Skin epidermis (tissue), 12 donors: ENCODE data around the gene TEDC1.

Experiments used
- H3K27ac ChIP-seq, 21 experiments: fragments of 200-600 bp; sonication (generic) in 11 of 21; one replicate each; pipeline ENCODE4 v1.5.0; 2020; ENCODE audit warnings: mild to moderate bottlenecking in 3 of 21, inconsistent platforms in 2 of 21, moderate library complexity in 2 of 21
- H3K4me3 ChIP-seq, 7 experiments: fragments of 200-600 bp; sonication (generic) in 2 of 7; one replicate each; pipeline ENCODE4 v1.5.0; 2020; ENCODE audit warnings: inconsistent platforms in 2 of 7, mild to moderate bottlenecking in 2 of 7, moderate library complexity in 1 of 7

The TEDC1 gene

DNA sequence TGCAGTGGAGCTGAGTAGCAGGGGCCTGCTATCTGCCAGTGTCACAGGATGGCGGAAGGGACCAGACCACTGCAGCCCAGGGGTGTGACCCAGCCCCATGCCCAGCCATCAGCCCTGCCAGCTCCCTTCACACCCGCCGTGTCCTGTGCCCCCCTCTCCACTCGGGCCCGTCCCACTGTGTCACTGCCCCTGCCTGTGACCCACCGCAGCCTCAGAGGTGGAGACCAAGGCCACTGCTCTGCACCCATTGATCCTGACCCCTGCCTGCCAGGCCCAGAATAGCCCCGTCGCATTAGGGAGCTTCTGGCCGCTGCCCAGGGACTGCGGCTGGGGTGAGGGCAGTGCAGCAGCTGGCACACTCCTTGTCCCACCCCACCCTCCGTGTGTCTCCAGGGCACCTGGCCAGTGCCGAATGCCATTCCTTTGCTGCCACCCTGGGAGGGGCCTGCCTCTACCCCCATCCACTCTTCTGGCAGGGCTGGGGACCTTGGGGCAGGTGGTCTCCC lies 18.5 kb upstream of the TEDC1 start:
- Histone ChIP-seq H3K27ac (peak overlapping the region in 3 of 21 experiments; percentile 23 to 96 (median 25)), H3K4me3 (no peak overlapping the region)

DNA sequence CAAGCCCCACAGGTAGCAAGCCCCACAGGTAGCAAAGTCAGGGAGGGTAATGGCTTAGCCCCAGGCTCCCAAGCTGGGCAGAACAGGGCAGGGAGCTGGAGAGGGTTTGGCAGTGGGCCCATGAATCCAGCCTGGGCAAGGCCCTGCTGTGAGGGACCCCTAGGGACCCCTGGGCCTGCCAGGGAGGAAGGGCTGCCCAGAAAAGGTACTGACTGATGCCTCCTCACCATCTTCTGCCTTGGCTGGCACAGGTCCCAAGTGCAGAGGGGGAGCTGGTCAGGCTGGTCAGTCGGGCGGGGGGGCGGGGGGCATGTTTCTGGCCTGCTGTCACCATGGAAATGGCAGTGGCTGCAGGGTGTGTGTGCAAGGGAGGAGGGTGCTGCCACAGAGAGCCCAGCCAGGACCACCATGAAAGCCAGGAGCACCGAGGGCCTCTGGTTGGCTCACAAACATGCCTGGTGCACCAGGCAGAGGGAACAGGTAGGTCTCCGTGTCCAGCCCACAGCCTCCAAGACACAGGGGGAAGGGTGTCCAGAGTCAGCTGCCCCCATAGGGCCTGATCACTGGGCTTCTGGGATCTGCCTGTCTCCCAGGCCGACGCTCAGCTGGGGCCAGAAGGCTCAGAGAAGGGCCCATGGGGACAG lies 17.9 kb upstream of the TEDC1 start:
- peak overlapping the region in 19 of 21 experiments; percentile 34 to 96 (median 79) for H3K27ac ChIP-seq
- H3K4me3 ChIP-seq, result peak overlapping the region in 4 of 7 experiments; percentile 57 to 88 (median 68)

DNA sequence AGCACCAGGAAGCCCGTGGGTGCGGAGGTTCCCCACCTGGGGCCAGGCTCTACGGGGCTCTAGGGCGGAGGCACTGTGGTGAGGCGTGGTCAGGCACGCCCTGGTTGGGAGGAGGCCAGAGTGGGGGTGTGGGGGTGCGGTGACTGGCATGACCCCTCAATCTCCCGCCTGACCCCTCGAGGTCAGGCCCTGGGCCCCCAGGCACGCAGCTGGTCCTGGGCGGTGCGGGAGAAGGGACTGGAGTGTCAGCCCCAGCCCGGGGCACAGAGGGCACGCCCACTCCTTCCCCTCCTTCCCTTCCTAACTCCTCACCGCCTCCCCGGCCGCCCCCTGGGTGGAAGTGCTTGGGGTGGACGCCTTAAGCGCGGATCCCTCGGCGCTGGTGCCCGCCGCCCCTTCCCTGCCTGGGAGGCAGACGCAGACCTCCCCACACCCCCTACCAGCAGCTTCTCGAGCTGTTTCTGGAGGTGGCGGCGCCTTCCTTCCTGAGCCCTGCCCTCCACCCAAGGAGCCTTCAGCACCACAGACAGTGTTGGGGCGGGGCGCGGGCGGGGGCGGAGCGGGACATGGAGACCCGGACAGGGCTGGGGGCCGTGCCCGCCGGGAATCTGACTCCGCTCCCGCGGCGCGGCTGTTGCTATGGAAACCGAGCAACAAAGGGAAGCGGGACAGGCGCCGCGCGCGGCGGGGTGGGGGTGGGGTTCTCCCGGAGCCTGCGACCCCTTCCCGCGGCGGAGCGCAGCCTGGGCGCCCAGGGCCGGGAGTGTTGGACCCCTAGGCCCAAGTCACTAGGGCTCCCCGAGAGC lies 17.2 kb upstream of the TEDC1 start:
- peak overlapping the region; percentile 51 to 88 (median 57) for H3K4me3 ChIP-seq
- peak overlapping the region; percentile 34 to 96 (median 78) for H3K27ac ChIP-seq

DNA sequence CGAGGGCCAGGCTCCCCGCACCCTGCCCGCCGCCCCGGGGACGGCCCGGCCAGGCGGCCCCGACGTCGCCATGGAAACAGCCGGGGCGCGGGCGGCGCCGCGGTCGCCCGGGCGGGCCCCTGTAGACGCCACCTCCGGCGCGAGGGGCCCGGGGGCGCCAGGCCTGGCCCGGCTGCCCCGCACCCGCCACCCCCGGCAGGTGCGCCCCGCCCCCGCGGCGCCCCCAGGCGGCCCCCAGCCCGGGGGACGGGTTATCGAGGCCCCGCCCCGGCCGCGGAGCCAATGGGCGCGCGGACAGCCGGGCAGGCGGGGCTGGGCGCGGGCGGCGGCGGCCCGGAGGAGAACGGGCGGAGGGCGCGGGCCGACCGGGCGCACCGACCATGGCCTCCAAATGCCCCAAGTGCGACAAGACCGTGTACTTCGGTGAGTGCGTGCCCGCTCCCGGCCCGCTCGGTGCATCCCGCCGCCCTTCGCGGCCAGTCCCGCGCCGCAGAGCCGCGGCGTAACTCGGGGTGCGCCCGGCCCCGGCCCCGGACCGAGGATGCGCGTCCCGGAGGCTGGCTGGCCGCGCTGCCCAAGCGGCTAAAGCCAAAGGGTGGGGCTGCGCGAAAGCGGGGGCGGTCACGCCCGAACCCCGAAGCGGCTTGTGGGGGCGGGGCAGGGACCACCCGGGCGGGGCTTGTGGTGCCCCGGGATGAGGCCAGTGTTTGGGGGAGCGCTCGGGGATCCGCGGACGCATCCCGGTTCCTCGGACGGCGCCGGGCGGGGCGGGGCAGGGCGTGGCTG lies 16.4 kb upstream of the TEDC1 start, which contains the start of gene CRIP2:
Gene CRIP2 (plus strand): TSS at position 339 of the 786 bp plus-strand sequence. CDS start 42 bp downstream, at position 381.
- Histone ChIP-seq H3K27ac (peak within 1 kb of the TSS; percentile 75 to 98 (median 90)), H3K4me3 (peak within 1 kb of the TSS; percentile 57 to 88 (median 73))

DNA sequence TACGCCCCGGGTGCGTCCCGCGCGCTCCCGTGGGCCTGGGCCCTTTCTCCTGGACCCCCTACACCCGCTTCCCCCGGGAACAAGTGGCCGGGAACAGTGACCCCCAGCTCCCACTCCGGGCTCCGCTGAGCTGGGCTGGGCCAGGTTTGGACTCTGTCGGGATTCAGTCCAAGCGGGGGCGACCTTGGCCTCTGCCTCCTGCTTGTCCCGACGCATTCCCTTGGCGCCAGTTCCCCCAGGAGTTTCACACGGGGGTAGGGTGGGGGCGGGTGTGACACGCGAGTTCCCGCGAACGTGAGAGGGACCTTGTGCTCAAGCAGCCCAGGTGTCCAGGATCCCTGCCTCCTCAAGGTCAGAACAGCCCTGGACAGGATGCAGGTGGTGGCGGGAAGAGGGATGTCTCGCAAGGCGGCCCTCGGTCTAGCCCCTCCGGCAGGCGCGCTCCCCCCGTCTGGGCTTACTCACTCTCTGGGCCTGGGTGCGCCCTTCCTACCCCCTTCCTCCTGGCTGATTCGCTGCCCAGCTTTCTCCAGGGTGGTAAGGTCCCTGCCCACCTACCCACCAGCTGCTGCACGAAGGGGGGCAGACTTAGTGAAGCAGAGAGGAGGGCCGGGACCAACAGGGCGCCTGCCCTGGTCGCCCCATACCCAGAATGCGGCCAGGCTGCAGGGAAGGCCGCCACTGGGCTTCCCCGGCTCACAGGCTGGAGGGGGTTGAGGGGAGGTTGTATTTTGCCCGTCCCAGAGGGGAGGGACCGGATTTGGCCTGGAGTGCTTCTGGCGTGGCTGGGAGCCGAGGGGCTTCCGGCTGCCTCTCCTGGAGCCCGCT lies 15.6 kb upstream of the TEDC1 start:
- Histone ChIP-seq H3K27ac (peak overlapping the region; percentile 75 to 98 (median 90)), H3K4me3 (peak overlapping the region; percentile 57 to 88 (median 73))

DNA sequence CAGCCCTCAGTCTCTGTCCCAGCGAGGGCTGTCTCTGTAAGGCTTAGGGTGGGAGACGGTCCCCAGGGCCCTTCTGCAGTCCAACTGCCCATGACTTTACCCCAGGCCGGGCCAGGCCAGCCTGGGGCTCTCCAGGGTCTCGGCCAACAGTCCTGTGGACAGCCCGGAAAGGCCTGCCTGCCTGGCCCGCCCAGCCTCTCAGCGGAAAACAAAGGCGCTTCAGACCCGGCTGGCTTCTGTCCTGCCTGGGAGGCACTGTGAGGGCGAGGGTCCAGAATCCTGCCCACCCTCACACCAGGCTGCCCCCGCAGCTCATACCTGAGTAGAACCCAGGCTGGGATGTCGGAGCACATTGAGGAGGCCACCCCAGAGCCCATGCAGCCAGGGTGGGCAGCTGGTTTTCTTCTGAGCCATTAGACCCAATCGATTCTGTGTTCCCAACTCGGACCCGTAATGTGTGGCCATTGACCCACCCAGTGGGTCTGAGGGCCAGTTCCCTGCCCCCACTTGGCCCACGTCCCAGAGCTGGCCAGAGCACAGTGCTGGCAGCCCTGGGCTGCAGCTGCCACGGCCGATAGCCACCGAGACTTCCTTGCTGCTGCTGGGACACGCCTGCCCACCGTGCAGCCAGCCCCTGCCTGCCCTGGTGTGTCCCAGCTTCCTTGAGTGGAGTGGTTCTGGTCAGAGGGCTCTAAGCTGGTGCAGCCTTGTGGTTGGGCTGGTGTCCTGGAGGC lies 14.8 kb upstream of the TEDC1 start:
- H3K27ac ChIP-seq, result peak overlapping the region; percentile 75 to 98 (median 90)
- H3K4me3 ChIP-seq, result peak overlapping the region; percentile 57 to 88 (median 73)

DNA sequence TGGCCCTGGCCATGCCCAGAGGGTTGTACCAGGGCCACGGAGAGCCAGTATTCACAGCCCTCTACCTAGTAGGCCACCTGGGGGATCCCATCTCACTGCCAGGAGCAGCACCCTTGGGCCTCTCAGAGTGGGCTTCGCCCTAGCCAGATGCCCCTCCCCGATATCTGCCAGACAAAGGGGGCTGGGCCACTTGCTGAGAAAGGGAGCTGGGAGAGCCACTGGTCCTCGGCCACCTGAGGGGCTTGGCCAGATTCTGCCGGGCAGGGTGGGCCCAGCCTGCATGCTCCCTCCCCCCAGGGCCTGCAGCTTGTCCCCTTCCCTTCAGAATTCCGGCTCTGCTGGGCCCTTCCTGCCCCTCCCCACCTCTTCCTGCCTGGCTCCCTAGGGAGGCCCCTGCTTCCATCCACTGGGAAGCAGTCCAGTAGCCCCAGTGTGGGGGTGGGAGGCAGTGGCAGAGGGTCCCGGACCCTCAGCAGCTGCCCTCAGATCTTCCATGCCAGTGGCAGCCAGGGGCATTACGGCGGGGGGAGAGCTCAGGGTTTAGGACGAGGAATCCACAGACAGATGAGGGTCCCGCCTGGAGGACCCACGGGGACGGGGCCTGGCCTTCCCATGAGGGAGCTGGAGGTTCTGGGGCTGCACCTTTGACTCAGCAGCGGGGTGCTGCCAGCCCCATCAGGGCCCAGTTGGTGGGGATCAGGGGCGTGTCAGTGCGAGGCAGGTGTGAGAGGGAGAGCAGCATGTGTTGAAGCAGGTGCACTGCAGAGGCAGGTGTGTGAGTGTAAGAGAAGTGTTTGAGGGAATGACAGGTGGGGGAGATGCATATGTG lies 14.0 kb upstream of the TEDC1 start:
- Histone ChIP-seq H3K4me3 (peak overlapping the region; percentile 57 to 88 (median 73)), H3K27ac (peak overlapping the region in 20 of 21 experiments; percentile 75 to 98 (median 90))

DNA sequence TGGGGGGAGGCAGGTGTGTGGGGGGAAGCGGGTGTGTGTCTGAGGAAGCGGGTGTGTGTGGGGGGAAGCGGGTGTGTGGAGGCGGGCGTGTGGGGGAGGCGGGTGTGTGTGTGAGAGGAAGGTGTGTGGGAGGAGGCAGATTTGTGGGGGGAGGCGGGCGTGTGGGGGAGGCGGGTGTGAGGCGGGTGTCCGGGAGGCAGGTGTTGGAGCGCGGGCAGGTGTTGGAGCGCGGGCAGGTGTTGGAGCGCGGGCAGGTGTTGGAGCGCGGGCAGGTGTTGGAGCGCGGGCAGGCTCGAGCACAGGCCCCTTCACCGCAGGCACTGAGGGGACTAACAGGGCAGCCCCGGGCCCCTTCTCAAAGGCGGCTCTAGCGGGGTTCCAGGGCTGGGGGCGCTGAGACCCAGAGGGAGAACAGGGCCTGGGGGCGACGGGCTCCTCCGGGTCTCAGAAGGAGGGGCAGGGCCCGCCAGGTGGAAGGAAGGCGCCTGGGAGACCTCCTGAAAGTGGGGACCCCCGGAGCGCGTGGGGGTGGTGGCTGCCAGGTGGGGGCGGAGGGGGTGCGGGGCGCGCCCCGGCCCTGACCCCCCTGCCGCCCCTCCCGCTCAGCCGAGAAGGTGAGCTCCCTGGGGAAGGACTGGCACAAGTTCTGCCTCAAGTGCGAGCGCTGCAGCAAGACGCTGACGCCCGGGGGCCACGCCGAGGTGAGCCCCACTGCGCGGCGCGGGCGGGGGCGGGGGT lies 13.2 kb upstream of the TEDC1 start:
- Histone ChIP-seq H3K4me3 (peak overlapping the region in 1 of 7 experiments; percentile 7), H3K27ac (peak overlapping the region in 9 of 21 experiments; percentile 29 to 98 (median 83))

DNA sequence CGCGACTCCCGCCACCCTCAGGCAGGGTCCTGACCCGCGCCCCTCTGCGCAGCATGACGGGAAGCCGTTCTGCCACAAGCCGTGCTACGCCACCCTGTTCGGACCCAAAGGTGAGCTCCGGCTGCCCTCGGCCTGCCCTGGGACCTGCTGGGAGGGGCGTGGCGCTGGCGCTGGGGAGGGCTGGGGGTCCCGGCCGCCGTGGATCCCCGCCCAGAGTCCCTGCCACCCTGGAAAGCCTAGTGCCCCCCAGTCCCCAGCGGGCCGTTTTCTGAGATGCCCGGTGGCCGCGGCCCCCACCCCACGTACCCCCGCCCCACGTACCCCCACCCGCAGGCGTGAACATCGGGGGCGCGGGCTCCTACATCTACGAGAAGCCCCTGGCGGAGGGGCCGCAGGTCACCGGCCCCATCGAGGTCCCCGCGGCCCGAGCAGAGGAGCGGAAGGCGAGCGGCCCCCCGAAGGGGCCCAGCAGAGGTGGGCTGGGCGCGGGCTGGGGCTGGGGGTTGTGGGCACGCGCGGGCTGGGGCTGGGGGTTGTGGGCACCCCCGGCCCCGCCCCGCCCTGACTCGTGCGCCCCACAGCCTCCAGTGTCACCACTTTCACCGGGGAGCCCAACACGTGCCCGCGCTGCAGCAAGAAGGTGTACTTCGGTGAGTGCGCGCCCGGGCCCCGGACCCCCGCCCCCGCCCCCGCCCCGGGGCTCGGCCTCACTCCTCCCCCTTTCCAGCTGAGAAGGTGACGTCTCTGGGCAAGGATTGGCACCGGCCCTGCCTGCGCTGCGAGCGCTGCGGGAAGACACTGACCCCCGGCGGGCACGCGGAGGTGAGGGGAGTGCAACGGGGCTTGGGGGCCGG lies 12.4 kb upstream of the TEDC1 start:
- Histone ChIP-seq H3K4me3 (peak overlapping the region in 1 of 7 experiments; percentile 7), H3K27ac (peak overlapping the region in 7 of 21 experiments; percentile 12 to 62 (median 38))

DNA sequence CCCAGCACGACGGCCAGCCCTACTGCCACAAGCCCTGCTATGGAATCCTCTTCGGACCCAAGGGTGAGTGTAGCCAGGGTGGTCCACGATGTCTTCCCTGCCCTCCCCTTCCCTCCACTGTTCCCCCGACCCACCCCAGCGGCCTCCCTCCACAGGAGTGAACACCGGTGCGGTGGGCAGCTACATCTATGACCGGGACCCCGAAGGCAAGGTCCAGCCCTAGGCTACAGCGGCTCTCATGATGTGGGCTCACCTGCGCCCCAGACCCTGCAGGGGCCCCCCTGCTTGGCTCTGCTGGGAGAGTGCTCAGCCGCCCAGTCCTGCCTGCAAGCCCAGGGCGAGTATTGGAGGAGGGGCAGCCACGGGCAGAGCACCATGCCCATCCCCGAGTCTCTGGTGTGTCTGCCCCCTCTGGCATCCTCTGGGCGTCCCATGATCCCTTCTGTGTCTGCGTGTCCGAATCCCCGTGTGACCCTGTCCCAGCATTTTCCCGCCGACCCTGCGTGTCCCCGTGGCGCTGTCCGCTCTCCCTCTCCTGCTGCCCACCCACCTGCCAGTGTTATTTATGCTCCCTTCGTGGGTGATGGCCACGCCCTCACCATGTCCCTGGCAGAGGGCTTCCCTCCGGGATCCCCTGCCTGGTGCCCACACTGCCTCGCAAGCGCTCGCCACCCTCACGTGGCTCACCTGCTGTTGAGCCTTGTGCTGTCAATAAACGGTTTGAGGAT lies 11.5 kb upstream of the TEDC1 start:
- Histone ChIP-seq H3K4me3 (no peak overlapping the region), H3K27ac (peak overlapping the region in 7 of 21 experiments; percentile 93 to 99 (median 97))

DNA sequence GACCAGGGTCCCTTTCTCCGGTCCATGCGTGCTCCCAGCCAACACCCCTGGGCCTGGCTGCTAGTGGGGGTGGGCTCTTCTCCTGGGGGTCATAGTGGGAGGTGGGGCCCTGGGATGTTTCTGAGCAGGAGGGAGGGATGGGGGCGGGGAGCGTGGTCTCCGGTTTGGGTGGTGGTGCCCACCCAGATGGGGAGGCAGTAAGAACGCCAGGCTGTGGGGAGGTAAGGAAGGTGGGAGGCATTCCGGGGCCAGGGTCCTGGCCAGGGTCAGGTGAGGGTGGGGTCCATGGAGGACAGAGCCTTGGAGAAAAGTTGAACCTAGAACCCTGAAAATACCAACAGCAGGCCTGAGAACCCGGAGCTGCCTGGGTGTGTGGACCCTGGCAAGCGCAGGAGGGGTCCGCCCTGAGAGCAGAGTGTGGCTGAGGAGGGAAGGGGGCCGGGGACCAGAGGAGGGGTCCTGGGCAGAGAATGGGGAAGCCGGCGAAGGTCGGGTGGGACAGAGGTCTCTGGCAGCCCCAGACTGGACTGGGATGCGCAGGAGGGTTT lies 10.8 kb upstream of the TEDC1 start:
- H3K4me3 ChIP-seq, result no peak overlapping the region

DNA sequence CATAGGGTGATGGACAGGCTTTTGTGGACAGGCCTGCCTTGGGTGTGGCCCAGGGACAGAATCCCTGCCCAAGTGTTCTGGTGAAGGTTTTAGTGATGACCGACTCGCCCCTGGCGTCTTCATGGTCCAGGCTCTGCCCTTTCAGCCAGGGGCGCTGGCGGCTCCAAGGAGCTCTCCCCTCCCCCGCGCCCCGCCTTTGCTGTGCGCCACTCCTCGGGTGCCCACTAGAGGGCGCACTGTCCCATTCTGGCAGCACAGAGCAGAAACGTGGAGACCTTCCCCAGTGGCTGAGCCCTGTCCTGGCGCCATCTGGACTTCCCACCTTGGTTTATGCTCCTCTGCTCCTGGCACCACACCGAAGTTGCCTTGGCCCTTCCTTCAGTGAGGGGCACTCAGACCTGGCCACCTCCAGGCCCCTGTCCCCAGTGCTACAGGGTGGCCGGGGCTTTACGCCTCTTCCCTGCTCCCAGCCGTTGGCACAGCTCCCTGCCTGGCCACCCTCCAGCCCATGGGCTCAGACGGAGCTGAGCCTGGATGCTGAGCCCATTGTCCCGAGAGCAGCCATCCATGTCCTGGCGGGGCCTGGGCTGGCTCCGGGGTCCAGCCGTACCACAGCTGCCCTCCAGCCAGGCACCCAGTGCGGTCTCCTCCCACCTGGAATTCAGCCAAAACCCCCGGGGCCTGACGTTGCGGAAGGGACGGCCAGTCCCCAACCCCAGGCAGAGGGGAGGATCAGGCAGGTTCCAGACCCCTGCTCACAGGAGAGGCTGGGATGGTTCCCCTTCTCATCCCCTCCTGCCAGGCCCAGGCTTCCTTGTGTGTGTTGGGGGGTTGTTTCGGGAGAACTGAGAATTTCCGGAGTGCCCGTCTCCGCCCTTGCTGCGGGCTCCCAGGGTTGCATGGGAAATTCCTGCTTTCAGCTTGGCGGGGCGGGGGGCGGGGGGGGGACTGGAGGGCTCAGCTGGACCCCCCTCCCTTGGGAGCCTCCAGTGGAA lies 9.9 kb upstream of the TEDC1 start:
- Histone ChIP-seq H3K27ac (peak overlapping the region; percentile 84 to 99 (median 95)), H3K4me3 (peak overlapping the region; percentile 20 to 31 (median 28))

More for the DNA sequence above, 10.8 kb upstream of the TEDC1 start:
- H3K27ac ChIP-seq, result peak overlapping the region in 19 of 21 experiments; percentile 0 to 99 (median 95)

DNA sequence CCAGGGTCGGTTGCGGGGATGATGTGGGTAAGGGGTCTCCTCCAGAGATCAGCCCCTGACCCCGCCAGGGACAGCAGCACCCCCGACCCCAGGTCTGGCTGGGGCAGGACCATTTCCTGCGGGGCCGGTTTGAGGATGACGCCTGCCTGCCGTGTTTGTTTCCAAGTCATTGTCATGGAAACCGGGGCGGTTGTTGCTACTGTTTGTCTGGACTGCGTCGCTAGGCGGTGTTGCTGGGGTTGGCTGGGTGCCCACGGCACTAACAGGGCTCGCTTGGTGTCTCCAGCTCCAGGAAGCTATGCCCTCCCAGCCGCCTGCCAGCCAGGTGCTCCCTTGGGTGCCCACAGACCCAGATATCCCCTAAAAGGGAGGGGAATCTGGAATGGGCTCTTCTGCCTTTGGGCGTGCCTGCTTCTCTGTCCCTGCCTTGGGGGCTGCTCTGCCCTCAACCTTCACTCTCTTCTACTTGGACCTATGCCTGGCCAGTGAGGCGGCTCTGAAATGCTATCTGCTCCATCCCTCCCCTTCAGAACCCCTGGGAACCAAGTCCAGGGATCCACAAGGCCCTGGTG lies 9.1 kb upstream of the TEDC1 start:
- peak overlapping the region; percentile 84 to 99 (median 95) for H3K27ac ChIP-seq
- peak overlapping the region; percentile 20 to 31 (median 28) for H3K4me3 ChIP-seq
